HEK293 (cell line): ENCODE results near the gene KLF12.

Experiments used
- CTCF ChIA-PET: fragments of 350-600 bp; formaldehyde crosslinking; extraction: SDS; loops from one replicate; lab custom pipeline; 2021; ENCODE audit warnings: antibody characterized with exemption; lab: Yijun Ruan, JAX
- POLR2A ChIA-PET: fragments of 300-600 bp; formaldehyde crosslinking; extraction: SDS; loops from one replicate; lab custom pipeline; 2020; ENCODE audit warnings: antibody characterized with exemption, inconsistent platforms; lab: Yijun Ruan, JAX
- H3K27ac ChIP-seq: fragments of 200-500 bp; sonication (Bioruptor generic); 2 replicates; pipeline ENCODE4 v1.5.1; 2014; ENCODE audit warnings: low read depth, low read length, control low read depth, inconsistent platforms; ENCODE audit errors: extremely low read depth
- H3K36me3 ChIP-seq, 2 experiments: fragments of 200-500 bp in 1 of 2; sonication (Bioruptor generic) in 1 of 2; 1 replicate in 1 of 2; 2 replicates in 1 of 2; pipeline ENCODE4 v1.5.1; 2014 to 2017; ENCODE audit warnings: inconsistent platforms in 2 of 2, low read length in 2 of 2; ENCODE audit not compliant: control insufficient read depth in 2 of 2, insufficient read depth in 1 of 2
- H3K4me1 ChIP-seq: fragments of 200-500 bp; sonication (Bioruptor generic); 2 replicates; pipeline ENCODE4 v1.5.1; 2014; ENCODE audit warnings: mild to moderate bottlenecking, low read length, inconsistent platforms; ENCODE audit not compliant: control insufficient read depth, insufficient read depth
- H3K4me3 ChIP-seq: 2 replicates; pipeline ENCODE4 v1.5.1; 2011; ENCODE audit warnings: low read depth, mild to moderate bottlenecking, control low read depth, low read length, moderate library complexity
- H3K9me3 ChIP-seq: fragments of 200-500 bp; sonication (Bioruptor generic); 2 replicates; pipeline ENCODE4 v1.5.1; 2014; ENCODE audit warnings: low read depth, low read length, inconsistent platforms; ENCODE audit not compliant: control insufficient read depth, insufficient read depth
- GLIS1 ChIP-seq: fragments of 450-650 bp; formaldehyde crosslinking; IDR thresholded peaks from 2 replicates; pipeline ENCODE4 v1.5.1; 2016; ENCODE audit warnings: missing biosample characterization, missing genetic modification characterization
- HOXA7 ChIP-seq: sonication (generic); formaldehyde crosslinking; IDR thresholded peaks from 2 replicates; pipeline ENCODE4 v1.8.1; 2022; ENCODE audit warnings: missing genetic modification reagents, borderline replicate concordance
- MEIS1 ChIP-seq: sonication (generic); formaldehyde crosslinking; IDR thresholded peaks from 2 replicates; pipeline ENCODE4 v1.8.1; 2022; ENCODE audit warnings: missing genetic modification reagents, mild to moderate bottlenecking, borderline replicate concordance
- TSHZ1 ChIP-seq: fragments of 450-650 bp; formaldehyde crosslinking; IDR thresholded peaks from 2 replicates; pipeline ENCODE4 v1.5.1; 2016; ENCODE audit warnings: missing biosample characterization, missing genetic modification characterization, borderline replicate concordance
- ZBTB21 ChIP-seq: fragments of 450-650 bp; formaldehyde crosslinking; IDR thresholded peaks from 2 replicates; pipeline ENCODE4 v1.5.1; 2017; ENCODE audit warnings: missing biosample characterization, missing genetic modification characterization
- ZEB2 ChIP-seq: fragments of 450-650 bp; formaldehyde crosslinking; IDR thresholded peaks from 2 replicates; pipeline ENCODE4 v1.5.1; 2016; ENCODE audit warnings: missing biosample characterization, missing genetic modification characterization
- ZNF140 ChIP-seq: fragments of 450-650 bp; formaldehyde crosslinking; IDR thresholded peaks from 2 replicates; pipeline ENCODE4 v1.5.1; 2016; ENCODE audit warnings: missing biosample characterization, missing genetic modification characterization
- ZNF311 ChIP-seq: fragments of 450-650 bp; formaldehyde crosslinking; IDR thresholded peaks from 2 replicates; pipeline ENCODE4 v1.5.1; 2017; ENCODE audit warnings: missing biosample characterization, missing genetic modification characterization, borderline replicate concordance
- ZNF324 ChIP-seq: fragments of 450-650 bp; formaldehyde crosslinking; IDR thresholded peaks from 2 replicates; pipeline ENCODE4 v1.5.1; 2016; ENCODE audit warnings: missing biosample characterization, missing genetic modification characterization
- ZNF37A ChIP-seq: fragments of 450-650 bp; IDR thresholded peaks from 2 replicates; pipeline ENCODE4 v1.5.1; 2018; ENCODE audit warnings: missing biosample characterization, missing genetic modification characterization
- ZNF530 ChIP-seq: fragments of 450-650 bp; formaldehyde crosslinking; IDR thresholded peaks from 2 replicates; pipeline ENCODE4 v1.5.1; 2016; ENCODE audit warnings: low read depth, missing biosample characterization, missing genetic modification characterization
- ZNF548 ChIP-seq: fragments of 450-650 bp; formaldehyde crosslinking; IDR thresholded peaks from 2 replicates; pipeline ENCODE4 v1.5.1; 2016; ENCODE audit warnings: missing biosample characterization, missing genetic modification characterization
- ZNF629 ChIP-seq: fragments of 450-650 bp; formaldehyde crosslinking; IDR thresholded peaks from 2 replicates; pipeline ENCODE4 v1.5.1; 2017; ENCODE audit warnings: missing biosample characterization, missing genetic modification characterization
- ZNF837 ChIP-seq: fragments of 450-650 bp; formaldehyde crosslinking; IDR thresholded peaks from 2 replicates; pipeline ENCODE4 v1.5.1; 2016; ENCODE audit warnings: missing biosample characterization, missing genetic modification characterization
- TF ChIP-seq, protein P1 (sequence below): fragments of 450-650 bp; formaldehyde crosslinking; IDR thresholded peaks from 2 replicates; pipeline ENCODE4 v1.5.1; 2017; ENCODE audit warnings: missing biosample characterization, missing genetic modification characterization
- TF ChIP-seq, protein P2 (sequence below): fragments of 450-650 bp; formaldehyde crosslinking; IDR thresholded peaks from 2 replicates; pipeline ENCODE4 v1.5.1; 2017; ENCODE audit warnings: missing biosample characterization, missing genetic modification characterization

The KLF12 gene

GRCh38 chr13:74105871-74106270, 28.3 kb downstream of the KLF12 start:
- POLR2A ChIA-PET: no interaction called here
- no peak for TF ChIP-seq ZNF311
- no peak for TF ChIP-seq MEIS1 (CRISPR knock-in tag)
- no peak for TF ChIP-seq ZEB2 (tag by site-specific recombination)
- no peak for TF ChIP-seq TSHZ1 (tag by site-specific recombination)
- TF ChIP-seq ZNF37A (tag by site-specific recombination): no peak
- no peak for TF ChIP-seq ZBTB21
- TF ChIP-seq, protein P1, sequence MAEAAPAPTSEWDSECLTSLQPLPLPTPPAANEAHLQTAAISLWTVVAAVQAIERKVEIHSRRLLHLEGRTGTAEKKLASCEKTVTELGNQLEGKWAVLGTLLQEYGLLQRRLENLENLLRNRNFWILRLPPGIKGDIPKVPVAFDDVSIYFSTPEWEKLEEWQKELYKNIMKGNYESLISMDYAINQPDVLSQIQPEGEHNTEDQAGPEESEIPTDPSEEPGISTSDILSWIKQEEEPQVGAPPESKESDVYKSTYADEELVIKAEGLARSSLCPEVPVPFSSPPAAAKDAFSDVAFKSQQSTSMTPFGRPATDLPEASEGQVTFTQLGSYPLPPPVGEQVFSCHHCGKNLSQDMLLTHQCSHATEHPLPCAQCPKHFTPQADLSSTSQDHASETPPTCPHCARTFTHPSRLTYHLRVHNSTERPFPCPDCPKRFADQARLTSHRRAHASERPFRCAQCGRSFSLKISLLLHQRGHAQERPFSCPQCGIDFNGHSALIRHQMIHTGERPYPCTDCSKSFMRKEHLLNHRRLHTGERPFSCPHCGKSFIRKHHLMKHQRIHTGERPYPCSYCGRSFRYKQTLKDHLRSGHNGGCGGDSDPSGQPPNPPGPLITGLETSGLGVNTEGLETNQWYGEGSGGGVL (tag by site-specific recombination): no peak
- no peak for TF ChIP-seq HOXA7
- TF ChIP-seq ZNF548: no peak
- TF ChIP-seq ZNF837: no peak
- TF ChIP-seq, all 188 proteins: peak for 0
- Histone ChIP-seq H3K36me3 (no peaks in the 10 kb centered on the region), H3K9me3 (no peaks in the 10 kb centered on the region), H3K4me1 (no peaks in the 10 kb centered on the region), H3K27ac (no peak overlapping the region), H3K4me3 (no peak overlapping the region)
- CTCF ChIA-PET: interaction anchor here (0.6 kb wide), 1 partner anchor 1251 kb away, joined by 3 read pairs; no protein-coding TSS in a partner anchor

- Histone ChIP-seq H3K4me1 (no peaks in the 10 kb centered on the region), H3K27ac (no peak overlapping the region), H3K36me3 (no peaks in the 10 kb centered on the region), H3K9me3 (no peaks in the 10 kb centered on the region), H3K4me3 (no peak overlapping the region)
- TF ChIP-seq ZNF530 (no peak), ZNF324 (no peak), GLIS1 (tag by site-specific recombination) (no peak), ZNF629 (tag by site-specific recombination) (no peak), ZNF37A (tag by site-specific recombination) (no peak)
- CTCF ChIA-PET: no interaction called here
- POLR2A ChIA-PET: no interaction called here
Measured at GRCh38 chr13:74104661-74105275, 29.4 kb downstream of the KLF12 start.

DNA sequence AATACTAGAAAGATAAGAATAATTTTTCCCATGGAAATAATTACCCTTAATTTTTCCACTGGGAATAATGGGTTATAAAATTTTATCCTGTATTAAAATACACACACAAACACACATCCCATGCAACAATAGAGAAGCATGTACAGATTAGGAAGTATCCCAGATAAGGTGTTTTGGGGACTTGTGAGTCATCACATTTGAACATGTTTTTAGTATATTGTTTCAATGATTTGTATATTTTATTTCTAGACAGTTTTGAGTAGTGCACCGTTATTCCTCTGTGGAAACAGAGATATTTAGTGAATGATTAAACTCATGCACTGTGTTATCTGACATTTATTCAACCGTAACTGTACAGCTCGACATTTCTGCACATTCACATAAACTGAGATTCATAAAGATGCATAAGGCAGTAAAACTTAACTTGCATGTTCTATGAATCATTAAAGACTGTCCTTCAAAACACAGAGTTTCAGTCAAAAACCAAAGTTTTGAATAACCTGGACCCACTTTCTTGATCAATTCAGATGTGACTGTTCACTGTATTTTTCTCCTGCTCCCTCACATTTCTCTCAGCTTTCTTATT, 30.1 kb downstream of the KLF12 start:
- POLR2A ChIA-PET: no interaction called here
- H3K4me1 ChIP-seq: no peaks in the 10 kb centered on the region
- no peaks in the 10 kb centered on the region for H3K9me3 ChIP-seq
- CTCF ChIA-PET: no interaction called here
- no peak for TF ChIP-seq ZNF140 (tag by site-specific recombination)
- TF ChIP-seq, protein P2, sequence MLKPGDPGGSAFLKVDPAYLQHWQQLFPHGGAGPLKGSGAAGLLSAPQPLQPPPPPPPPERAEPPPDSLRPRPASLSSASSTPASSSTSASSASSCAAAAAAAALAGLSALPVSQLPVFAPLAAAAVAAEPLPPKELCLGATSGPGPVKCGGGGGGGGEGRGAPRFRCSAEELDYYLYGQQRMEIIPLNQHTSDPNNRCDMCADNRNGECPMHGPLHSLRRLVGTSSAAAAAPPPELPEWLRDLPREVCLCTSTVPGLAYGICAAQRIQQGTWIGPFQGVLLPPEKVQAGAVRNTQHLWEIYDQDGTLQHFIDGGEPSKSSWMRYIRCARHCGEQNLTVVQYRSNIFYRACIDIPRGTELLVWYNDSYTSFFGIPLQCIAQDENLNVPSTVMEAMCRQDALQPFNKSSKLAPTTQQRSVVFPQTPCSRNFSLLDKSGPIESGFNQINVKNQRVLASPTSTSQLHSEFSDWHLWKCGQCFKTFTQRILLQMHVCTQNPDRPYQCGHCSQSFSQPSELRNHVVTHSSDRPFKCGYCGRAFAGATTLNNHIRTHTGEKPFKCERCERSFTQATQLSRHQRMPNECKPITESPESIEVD: 0 out of 2 replicates have a peak, but pooled peaks have one; percentile 7
- H3K27ac ChIP-seq: no peak overlapping the region
- no peak overlapping the region for H3K4me3 ChIP-seq
- no peaks in the 10 kb centered on the region for H3K36me3 ChIP-seq
